Esophagus muscularis mucosa (tissue), 4 donors: Measurements from ENCODE around the gene ERC2. TPM values are rescaled to one million over a fixed set of nuclear protein-coding genes. Genes with fewer than 3 reads are reported as not detected.

ENCODE experiments used
- DNase-seq: peaks from one replicate; pipeline ENCODE4 v3.0.0-alpha.2; 2017; ENCODE audit errors: extremely low spot score
- H3K27ac ChIP-seq, 4 donors: fragments of 200-600 bp; sonication (generic); replicated peaks in 1 of 4; 1 replicate in 3 of 4; 2 replicates in 1 of 4; pipeline ENCODE4 v1.5.1; 2016 to 2019; ENCODE audit warnings: mild to moderate bottlenecking in 1 of 4
- H3K27me3 ChIP-seq, 4 donors: fragments of 200-600 bp; sonication (generic); one replicate each; pipeline versions ENCODE4 v1.5.1 to v1.6.0; 2016 to 2019
- H3K36me3 ChIP-seq, 4 donors: fragments of 200-600 bp; sonication (generic); one replicate each; pipeline ENCODE4 v1.5.1; 2016 to 2019
- H3K4me1 ChIP-seq, 4 donors: fragments of 200-600 bp; sonication (generic); one replicate each; pipeline ENCODE4 v1.5.1; 2016 to 2019
- H3K4me3 ChIP-seq, 4 donors: fragments of 200-600 bp; sonication (generic); 1 replicate in 2 of 4; 2 replicates in 2 of 4; pipeline ENCODE4 v1.5.1; 2016 to 2019; ENCODE audit warnings: mild to moderate bottlenecking in 4 of 4, moderate library complexity in 1 of 4
- H3K9me3 ChIP-seq, 4 donors: fragments of 200-600 bp; sonication (generic); 1 replicate in 3 of 4; 2 replicates in 1 of 4; pipeline ENCODE4 v1.5.1; 2016 to 2019
- EP300 ChIP-seq: sonication (generic); formaldehyde crosslinking; IDR thresholded peaks from one replicate; pipeline ENCODE4 v1.6.1; 2017; ENCODE audit warnings: antibody characterized with exemption
- POLR2A ChIP-seq: fragments of 450-650 bp; IDR thresholded peaks from one replicate; pipeline ENCODE4 v1.6.1; 2017; ENCODE audit warnings: antibody characterized with exemption, moderate library complexity, mild to moderate bottlenecking, low read depth
- POLR2AphosphoS5 ChIP-seq, 2 donors: sonication (generic); formaldehyde crosslinking; IDR thresholded peaks; one replicate each; pipeline ENCODE4 v1.6.1; 2017; ENCODE audit warnings: antibody characterized with exemption in 2 of 2
- WGBS: methylation state at CpG from one replicate; pipeline ENCODE4 v1.1.5; 2018; 5-methylcytosine and 5-hydroxymethylcytosine counted together
- intact Hi-C: fragments of 100-400 bp; cut with DNase I; formaldehyde crosslinking; loops from one replicate; pipeline ENCODE4 v1.15.1; 2023
- total RNA-seq, 4 donors: library from RNA; depleted of rRNA; stranded (reverse); fragments of >200 nt; gene quantifications; one replicate each; pipeline versions ENCODE4 v1.1.0 to v1.2.1, GENCODE V29; 2016
- TF ChIP-seq, protein P1 (sequence below), 3 experiments: fragments of 200-600 bp in 2 of 3; fragments of 450-650 bp in 1 of 3; sonication (generic) in 2 of 3; IDR thresholded peaks; one replicate each; pipeline ENCODE4 v1.5.1; 2017 to 2019; ENCODE audit warnings: antibody characterized with exemption in 3 of 3, mild to moderate bottlenecking in 2 of 3, moderate library complexity in 1 of 3

The ERC2 gene
- total RNA-seq, 4 donors from 2014 or later, result 0.42 to 2.0 (median 1.5) TPM

GRCh38 chr3:55647063-55647462 is 821.2 kb downstream of the ERC2 start:
- WGBS, result 50% methylated on average over 10 of the region's 10 CpGs
- Histone ChIP-seq H3K9me3 (no peaks in the 10 kb centered on the region), H3K27ac (no peak overlapping the region), H3K4me3 (no peak overlapping the region), H3K27me3 (no peaks in the 10 kb centered on the region), H3K36me3 (no peaks in the 10 kb centered on the region), H3K4me1 (no peaks in the 10 kb centered on the region)
- intact Hi-C loops, result no loop called here
- TF ChIP-seq POLR2AphosphoS5 (IDR thresholded peaks at IDR 0.05), result no peak
- TF ChIP-seq EP300, result no peak
- no peak for TF ChIP-seq POLR2A
- TF ChIP-seq, protein P1, sequence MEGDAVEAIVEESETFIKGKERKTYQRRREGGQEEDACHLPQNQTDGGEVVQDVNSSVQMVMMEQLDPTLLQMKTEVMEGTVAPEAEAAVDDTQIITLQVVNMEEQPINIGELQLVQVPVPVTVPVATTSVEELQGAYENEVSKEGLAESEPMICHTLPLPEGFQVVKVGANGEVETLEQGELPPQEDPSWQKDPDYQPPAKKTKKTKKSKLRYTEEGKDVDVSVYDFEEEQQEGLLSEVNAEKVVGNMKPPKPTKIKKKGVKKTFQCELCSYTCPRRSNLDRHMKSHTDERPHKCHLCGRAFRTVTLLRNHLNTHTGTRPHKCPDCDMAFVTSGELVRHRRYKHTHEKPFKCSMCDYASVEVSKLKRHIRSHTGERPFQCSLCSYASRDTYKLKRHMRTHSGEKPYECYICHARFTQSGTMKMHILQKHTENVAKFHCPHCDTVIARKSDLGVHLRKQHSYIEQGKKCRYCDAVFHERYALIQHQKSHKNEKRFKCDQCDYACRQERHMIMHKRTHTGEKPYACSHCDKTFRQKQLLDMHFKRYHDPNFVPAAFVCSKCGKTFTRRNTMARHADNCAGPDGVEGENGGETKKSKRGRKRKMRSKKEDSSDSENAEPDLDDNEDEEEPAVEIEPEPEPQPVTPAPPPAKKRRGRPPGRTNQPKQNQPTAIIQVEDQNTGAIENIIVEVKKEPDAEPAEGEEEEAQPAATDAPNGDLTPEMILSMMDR (IDR thresholded peaks at IDR 0.05), result no peak
- no peak for DNase-seq

DNA sequence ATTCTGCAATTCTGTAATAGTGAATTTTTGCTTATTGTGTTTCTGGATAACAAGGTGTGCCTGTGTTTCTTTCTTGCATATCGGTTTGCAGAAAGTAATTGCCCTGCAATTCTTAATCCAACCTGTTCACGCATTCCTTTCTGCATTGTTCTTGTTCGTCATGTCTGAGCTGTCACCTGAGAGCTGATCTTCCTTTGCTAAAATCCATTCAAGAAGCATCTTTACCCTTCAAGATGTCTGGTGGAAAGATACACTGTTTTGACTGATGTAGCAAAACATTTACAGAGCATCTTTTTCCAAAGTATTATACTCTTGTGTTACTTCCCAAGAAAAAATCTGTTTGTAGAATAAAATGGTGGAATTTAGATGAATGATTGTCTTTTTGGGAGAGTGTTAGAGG is 822.1 kb downstream of the ERC2 start:
- Histone ChIP-seq H3K4me1 (no peaks in the 10 kb centered on the region), H3K27me3 (no peaks in the 10 kb centered on the region), H3K36me3 (no peaks in the 10 kb centered on the region), H3K4me3 (no peak overlapping the region), H3K27ac (no peak overlapping the region), H3K9me3 (no peaks in the 10 kb centered on the region)
- no peak for DNase-seq
- TF ChIP-seq, protein P1 (IDR thresholded peaks at IDR 0.05), result no peak
- TF ChIP-seq POLR2AphosphoS5 (IDR thresholded peaks at IDR 0.05) (no peak), POLR2A (no peak), EP300 (no peak)
- intact Hi-C loops, result no loop called here
- WGBS, result 90% methylated on average over 3 of the region's 3 CpGs

DNA sequence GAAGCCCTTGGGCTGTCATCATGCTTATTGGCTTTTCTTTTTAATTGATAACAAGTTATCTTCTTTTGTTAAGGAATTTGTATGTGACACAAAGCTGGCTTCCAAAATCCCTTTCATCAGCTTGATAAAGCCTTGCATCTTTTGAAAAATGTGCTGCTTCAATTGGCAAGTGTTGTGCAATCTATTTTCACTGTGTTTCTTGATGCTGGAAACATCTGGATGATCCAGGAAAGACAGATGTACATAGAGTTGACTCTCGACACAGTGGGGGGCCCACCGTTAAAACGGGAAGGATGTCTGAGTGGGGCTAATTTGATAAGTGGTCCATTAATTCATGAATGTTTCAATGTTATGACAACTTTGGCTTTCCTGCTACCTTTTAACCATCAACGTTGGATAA is 822.8 kb downstream of the ERC2 start:
- 41% methylated on average over 4 of the region's 4 CpGs for WGBS
- intact Hi-C loops, result no loop called here
- Histone ChIP-seq H3K4me3 (no peak overlapping the region), H3K9me3 (no peaks in the 10 kb centered on the region), H3K27ac (no peak overlapping the region), H3K36me3 (no peaks in the 10 kb centered on the region), H3K4me1 (no peaks in the 10 kb centered on the region), H3K27me3 (no peaks in the 10 kb centered on the region)
- DNase-seq, result no peak
- TF ChIP-seq, protein P1 (IDR thresholded peaks at IDR 0.05), result no peak
- TF ChIP-seq POLR2AphosphoS5 (IDR thresholded peaks at IDR 0.05), result no peak
- no peak for TF ChIP-seq POLR2A
- no peak for TF ChIP-seq EP300

GRCh38 chr3:55643283-55643682 is 825.0 kb downstream of the ERC2 start:
- H3K27me3 ChIP-seq, result no peaks in the 10 kb centered on the region
- intact Hi-C loops, result no loop called here
- H3K36me3 ChIP-seq, result no peaks in the 10 kb centered on the region
- H3K9me3 ChIP-seq, result no peaks in the 10 kb centered on the region
- 78% methylated on average over 2 of the region's 2 CpGs for WGBS
- no peaks in the 10 kb centered on the region for H3K4me1 ChIP-seq
- DNase-seq, result no peak
- no peak overlapping the region for H3K4me3 ChIP-seq
- no peak overlapping the region for H3K27ac ChIP-seq
- no peak for TF ChIP-seq POLR2AphosphoS5 (IDR thresholded peaks at IDR 0.05)
- TF ChIP-seq, protein P1 (IDR thresholded peaks at IDR 0.05), result no peak
- no peak for TF ChIP-seq EP300
- TF ChIP-seq POLR2A, result no peak

- WGBS, result 80% methylated on average over 2 of the region's 2 CpGs
- no peak overlapping the region for H3K27ac ChIP-seq
- H3K27me3 ChIP-seq, result no peaks in the 10 kb centered on the region
- H3K36me3 ChIP-seq, result no peaks in the 10 kb centered on the region
- no peak for DNase-seq
- no peaks in the 10 kb centered on the region for H3K4me1 ChIP-seq
- H3K4me3 ChIP-seq, result no peak overlapping the region
- TF ChIP-seq POLR2A (no peak), EP300 (no peak), POLR2AphosphoS5 (IDR thresholded peaks at IDR 0.05) (no peak)
- TF ChIP-seq, protein P1 (IDR thresholded peaks at IDR 0.05), result no peak
- H3K9me3 ChIP-seq, result no peaks in the 10 kb centered on the region
- intact Hi-C loops, result no loop called here
Observed at GRCh38 chr3:55641964-55642363, 826.3 kb downstream of the ERC2 start.
